ENCODE data around the gene SMAD7.

SMAD7 gene

DNA sequence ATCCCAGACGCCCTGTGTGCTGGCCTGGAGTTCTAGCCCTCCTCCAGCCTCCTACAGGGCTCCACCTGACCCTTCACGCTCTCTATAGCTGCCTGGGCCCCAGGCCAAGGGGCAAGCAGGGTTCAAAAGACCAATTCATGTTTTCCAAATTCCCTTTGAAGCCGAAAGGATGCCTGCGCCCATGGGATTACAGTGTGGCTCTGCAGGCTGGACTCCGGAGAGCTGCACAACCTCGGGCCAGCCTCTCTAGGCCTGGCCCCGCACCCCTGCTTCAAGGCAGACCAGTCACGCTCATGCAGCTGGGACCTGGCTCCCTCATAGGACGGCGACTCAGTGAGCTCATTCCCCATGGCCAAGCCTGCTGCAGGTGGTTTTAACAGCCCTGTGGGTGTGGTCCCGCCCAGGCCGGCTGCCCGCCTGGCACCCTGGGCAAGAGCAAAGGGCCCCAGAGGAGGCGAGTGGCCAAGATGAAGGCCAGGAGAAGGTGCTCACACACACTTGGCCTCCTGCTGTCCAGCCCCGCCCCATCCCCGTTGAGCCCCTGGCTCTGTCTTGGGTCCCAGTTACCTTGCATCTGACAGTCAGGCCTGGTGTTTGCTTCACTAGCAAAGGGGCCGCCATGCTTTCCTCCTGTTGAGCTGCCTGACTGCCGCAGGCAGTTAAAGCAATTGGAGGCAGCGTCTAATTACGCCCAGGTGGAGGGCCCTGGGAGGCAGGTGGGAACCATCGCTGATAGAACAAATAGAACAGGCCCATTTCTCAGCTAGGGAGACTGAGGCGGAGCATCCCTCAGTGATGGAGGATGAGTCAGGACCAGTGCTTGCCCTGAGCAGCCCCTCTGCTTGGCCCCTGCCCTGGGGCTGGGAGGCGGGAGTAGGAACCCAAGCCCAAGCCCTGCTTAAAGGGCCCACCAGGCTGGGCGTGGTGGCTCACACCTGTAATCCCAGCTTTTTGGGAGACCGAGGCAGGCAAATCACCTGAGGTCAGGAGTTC is 56.9 kb downstream of the SMAD7 start:
- peak; percentile 79 for DNase-seq (ENCODE audit: low spot score)

DNA sequence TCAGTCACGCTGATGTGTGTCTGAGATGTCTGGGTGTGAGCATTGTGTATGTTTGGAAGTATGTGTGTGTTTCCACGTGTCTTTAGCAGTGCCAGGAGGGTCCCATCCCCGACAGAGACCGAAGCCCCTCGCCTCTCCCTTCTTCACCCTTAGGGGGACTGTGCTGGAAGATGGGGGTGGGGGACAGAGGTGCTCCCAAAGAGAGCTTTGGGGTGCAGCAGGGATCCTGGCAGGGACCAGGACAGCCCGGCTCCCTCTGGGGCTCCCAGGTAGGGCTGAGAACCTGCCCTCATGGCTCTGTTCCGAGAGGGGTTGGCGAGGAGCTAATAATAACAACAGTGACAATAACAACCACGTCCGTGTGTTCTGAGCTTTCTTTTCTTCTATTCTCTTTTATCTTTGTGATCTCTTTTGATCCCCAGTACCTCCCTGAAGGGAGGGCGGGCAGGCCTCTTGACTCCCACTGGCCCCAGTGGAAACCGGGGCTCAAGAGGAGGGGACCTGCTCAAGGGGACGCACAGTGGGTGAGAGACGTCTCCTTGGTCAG is 57.6 kb downstream of the SMAD7 start:
- DNase-seq (ENCODE audit: low spot score): no peak

DNA sequence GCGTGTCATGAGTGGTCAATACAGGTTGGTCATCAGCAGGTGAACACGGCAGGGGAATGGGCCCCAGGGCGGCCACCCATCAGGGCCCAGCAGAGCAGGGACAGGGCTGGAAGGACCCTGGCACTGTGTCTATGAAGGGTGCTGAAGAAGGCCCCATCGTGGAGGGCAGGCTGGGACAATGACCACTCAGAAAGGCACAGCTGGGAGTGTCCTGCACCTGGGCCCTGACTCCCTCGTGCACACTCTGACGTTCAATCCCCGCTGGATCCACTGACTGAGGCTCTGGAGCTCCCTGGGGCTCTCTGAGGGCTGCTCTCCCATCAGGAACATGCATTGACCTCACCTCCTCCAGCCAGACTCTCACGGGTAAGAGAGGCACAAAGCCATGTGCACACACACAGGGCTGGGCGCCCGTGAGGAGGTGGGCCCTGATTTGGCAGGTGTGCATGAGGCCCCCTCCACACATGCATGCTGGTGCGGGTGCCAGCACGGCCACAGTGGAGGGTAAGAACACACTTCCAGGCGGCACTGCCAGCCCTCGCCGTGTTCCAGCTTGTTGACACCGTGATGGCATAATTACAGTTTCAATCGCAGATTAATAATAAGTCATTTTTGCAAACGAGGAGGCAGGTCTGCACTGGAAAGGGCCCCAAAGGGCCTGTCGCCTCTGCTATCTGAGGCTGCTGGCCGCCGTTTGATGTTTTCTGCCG is 58.5 kb downstream of the SMAD7 start:
- DNase-seq (ENCODE audit: low spot score): no peak

- DNase-seq (ENCODE audit: low spot score): no peak
Measured at GRCh38 chr18:48891721-48892120, 59.0 kb downstream of the SMAD7 start.

DNA sequence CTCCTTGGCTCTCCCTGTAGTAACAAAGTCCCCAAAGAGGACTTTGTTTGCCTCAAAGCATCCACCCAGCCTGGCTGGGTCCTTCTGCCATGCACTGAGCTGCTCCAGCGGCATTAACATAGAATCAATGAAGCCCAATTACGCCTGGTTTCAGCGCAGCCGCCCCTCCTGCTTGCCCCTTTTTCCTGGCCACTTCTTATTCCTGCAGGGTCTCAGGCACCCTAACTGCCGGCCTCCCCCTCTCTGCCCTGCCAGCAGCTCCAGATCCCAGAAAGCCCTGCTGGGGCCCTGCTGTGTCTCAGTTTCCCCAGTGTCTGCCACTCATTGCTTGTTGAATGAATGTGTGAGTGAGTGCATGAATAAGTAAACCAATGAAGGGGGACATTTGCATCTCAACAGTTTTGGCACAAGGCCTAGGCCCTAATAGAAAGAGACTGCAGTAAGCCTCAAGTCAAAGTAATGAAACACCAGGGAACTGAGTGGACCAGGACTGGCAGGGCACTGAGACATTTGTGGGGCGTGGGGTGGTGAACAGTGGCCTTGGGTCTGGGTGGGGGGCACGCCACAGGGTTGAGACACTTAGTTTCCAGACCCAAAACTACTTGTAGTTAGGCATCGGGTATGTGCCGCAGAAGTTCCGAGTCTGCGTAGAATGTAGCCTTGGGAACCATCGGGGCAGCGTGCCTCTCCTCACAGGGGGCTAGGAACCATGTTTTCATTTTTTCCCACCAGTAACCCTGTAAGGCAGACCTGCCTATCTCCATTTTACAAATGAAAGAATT is 60.6 kb downstream of the SMAD7 start:
- DNase-seq (ENCODE audit: low spot score): no peak

DNA sequence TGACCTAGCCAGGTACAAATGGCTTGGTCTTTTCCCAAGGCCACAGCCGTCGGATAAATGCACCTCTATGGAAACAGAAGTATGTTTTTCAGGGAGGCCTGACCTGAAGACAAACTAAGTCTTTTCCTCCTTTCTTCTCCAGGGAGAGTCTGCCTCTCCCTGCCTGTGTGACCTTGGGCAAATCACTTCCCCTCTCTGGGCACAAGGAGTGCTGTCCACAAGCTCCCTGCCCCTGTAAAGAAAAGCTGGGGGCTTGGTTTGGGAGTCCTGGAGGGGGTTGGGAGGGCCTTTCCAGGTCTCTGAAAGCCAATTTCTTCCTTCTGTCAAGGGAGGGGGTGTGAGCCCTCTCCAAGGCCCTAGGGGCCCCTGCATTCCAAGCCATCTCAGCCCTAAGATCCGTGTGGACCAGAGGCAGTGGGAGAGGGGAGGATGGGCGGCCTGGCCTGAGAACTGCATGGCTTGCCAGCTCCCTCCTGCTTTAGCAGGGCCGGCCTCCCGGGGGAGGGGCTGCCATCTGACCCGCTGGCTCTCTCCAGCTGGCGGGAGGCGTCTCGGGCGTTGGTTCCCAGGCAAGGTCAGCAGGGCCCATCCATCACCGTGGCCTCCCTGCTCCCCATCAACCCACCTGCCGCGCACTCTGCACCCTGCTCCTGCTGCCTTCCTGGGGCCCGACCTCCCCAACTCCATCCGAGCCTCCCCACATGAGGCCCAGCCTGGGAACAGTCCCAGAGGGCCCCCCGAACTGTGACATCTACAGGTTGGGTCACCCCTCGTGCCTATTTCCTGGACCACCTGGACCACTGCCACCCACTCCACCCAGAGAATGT is 61.4 kb downstream of the SMAD7 start:
- DNase-seq (ENCODE audit: low spot score): no peak

DNA sequence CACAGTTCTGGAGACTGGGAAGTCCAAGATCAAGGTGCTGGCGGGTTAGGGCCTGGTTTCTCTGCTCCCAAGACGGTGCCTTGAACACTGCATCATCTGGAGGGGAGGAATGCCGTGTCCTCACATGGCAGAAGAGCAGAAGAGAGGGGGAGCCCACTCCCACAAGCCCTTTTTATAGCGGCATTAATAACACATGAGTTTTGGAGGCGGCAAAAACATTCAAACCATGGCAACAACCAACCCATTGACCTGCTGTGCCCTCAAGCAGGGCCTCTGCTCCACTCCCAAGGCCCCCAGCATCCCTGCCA is 62.0 kb downstream of the SMAD7 start:
- DNase-seq (ENCODE audit: low spot score): no peak

DNA sequence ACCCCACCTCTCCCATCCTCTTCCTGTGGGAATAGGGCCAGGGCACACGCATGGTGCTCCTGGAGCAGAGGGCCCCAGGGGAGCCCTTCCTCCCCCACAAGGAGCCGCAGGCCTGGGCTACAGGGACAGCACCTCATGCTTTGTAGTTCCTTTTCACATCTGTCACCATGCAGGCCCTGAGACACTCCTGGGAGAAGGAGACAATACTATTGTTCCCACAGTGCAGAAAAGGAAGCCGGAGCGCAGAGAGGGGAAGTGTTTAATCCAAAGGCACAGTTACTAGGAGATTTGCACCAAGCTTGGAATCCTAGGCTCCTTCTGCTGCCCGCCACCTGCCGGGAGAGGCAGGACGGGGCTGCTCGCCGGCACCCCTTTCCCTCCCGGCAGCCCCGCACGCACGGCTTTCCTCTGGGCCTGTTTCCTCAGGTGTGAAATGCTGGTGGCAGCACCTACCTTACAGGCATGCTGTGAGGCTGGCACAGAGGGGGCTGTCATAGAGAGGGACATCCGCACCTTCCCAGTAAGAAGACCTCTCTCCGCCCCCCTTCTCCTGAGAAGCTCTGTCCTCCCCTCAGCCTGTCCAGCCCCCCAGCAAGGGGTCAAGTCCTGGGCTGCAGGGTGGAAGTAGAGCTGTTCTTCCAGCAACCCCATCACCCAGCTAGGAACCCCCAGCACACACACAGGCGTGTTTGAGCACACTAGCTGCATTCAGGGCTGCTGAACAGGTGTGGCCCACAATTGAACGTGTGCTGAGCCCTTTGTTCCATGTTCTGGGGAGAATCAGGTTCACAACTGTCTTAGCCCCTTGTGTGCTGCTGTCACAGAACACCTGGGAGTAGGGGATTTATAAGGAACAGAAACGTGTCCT is 62.6 kb downstream of the SMAD7 start:
- no peak for DNase-seq (ENCODE audit: low spot score)

GRCh38 chr18:48887294-48887904 is 63.4 kb downstream of the SMAD7 start:
- DNase-seq (ENCODE audit: low spot score): no peak

GRCh38 chr18:48886520-48887293 is 64.1 kb downstream of the SMAD7 start:
- DNase-seq (ENCODE audit: low spot score): no peak

GRCh38 chr18:48885924-48886400 is 64.8 kb downstream of the SMAD7 start:
- DNase-seq (ENCODE audit: low spot score): no peak

DNA sequence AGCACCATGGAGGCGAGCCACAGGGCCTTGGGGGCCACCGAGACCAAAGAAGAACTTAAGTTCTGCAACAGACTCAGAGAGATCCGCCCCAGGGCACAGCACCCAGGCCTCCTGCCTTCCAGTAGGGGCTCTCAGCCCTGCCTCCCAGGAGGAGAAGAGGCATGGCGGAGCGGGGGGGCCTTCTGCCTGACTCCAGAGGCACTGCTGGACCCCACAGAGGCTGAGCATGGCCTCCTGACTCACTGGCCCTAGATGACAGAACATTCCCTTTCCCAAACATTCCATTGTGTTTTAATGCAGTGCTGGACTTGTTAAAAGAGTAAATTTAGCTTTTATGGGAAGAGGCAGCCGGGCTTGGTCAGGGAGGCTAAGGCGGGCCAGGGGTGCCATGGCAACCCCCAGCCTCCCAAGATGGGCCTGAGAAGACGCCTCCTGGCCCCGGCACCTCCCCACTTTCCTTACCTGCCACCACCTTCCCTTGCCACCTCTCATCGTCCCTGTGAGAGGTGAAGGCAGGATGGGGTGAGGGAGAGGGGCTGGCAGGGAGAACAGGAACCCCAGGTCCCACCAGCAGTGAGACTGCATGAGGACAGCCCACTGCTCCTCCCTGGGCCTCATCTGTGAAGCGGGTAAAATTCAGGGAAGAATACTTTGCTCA is 65.4 kb downstream of the SMAD7 start:
- DNase-seq (ENCODE audit: low spot score): no peak

DNA sequence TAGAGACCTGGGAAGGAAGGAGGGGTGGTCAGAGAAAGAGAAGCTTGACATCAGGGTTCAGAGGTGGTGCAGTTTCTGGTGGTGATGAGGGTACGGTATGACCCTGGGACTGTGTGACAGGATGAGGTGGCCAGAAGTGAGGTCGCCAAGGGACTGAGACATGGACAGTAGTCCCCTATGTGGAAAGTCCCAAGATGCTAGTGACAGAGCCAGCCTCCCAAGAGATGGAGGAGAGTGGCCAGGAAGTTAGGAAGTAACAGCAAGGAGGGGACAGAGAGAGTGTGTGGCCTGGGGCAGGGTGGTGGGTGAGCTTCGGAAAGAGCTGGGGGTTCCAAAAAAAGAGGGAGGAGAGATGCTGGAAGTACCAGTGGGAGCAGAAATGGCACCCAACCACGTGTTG is 66.0 kb downstream of the SMAD7 start:
- DNase-seq (ENCODE audit: low spot score): no peak

DNA sequence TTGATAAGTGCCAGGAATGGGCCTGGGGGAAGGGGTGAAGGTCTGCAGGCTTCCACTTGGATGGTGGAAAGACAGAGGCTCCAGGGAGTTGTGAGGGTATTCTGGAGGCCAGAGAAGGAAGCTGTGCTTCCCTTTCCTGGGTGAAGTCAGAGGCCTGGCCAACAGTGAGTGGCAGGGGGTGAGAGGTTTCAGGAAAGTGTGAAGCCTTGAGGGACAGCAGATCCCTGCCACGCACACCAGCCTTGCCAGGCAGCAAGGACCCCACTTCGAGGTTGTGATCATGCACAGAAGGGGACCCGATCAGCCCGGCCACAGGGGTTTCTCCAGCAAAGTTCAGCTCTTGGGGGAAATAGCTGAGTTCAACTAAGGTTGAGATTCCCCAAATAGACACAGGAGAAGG is 66.5 kb downstream of the SMAD7 start:
- no peak for DNase-seq (ENCODE audit: low spot score)

GRCh38 chr18:48882379-48882778 is 68.4 kb downstream of the SMAD7 start:
- DNase-seq (ENCODE audit: low spot score): no peak

- no peak for DNase-seq (ENCODE audit: low spot score)
Measured at GRCh38 chr18:48880931-48881330, 69.8 kb downstream of the SMAD7 start.

GRCh38 chr18:48879008-48879431 is 71.7 kb downstream of the SMAD7 start:
- no peak for DNase-seq (ENCODE audit: low spot score)

DNA sequence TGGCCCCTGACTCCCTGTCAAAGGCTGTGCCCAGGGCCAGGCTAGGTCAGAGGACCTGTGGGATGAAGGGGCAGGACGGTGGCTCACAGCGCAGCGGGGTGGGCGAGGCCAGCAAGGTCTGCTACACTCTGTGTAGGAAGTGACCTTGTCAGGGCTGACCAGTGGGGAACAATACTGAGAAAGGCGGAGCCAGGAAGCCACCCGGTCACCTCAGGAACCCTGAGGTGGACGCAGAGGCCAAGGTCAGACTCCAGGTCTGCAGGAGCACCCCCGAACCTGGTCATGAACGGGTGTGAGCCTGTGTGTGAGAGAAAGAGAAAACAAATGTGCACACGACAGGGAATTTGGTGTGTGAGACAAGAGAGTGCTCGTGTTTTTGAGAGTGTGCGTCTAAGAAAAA is 72.3 kb downstream of the SMAD7 start:
- DNase-seq (ENCODE audit: low spot score): no peak

GRCh38 chr18:48877941-48878340 is 72.8 kb downstream of the SMAD7 start:
- DNase-seq (ENCODE audit: low spot score): no peak
